ENCODE results near the gene MT1A. TPM values are rescaled to one million over a fixed set of nuclear protein-coding genes. Genes with fewer than 3 reads are reported as not detected.
"Not testable (repeated sequence)": the region's sequence is repeated elsewhere in the genome, so short reads cannot be mapped to it uniquely, and the experiment has no call there.

MT1A gene
- total RNA-seq, 1 donor from 2014 or later: 2.9 TPM

DNA sequence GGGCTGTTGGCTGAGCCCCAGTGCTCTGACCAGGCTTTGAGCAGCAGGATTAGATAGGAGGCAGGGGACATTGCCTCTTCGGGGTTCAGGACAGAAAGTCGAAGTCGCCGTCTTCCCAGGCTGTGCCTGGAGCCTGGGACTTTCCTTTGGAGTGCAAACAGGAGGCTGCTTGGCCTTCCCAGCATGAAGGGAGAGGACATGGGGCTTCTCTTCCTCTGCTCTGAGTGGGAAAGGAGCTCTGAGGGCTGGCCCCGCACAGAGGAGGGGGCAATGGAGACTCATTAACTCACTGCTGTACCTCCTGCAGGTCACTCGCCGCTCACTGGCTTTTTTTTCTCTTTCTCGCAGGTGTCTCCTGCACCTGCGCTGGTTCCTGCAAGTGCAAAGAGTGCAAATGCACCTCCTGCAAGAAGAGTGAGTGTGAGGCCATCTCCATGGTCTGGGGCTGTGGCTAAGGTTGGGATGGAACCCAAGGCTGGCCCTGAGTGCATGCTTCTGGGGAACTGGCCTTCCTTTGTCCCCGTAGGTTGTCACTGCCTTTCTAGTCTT, 19.9 kb downstream of the MT1A start:
- no peak for ATAC-seq

DNA sequence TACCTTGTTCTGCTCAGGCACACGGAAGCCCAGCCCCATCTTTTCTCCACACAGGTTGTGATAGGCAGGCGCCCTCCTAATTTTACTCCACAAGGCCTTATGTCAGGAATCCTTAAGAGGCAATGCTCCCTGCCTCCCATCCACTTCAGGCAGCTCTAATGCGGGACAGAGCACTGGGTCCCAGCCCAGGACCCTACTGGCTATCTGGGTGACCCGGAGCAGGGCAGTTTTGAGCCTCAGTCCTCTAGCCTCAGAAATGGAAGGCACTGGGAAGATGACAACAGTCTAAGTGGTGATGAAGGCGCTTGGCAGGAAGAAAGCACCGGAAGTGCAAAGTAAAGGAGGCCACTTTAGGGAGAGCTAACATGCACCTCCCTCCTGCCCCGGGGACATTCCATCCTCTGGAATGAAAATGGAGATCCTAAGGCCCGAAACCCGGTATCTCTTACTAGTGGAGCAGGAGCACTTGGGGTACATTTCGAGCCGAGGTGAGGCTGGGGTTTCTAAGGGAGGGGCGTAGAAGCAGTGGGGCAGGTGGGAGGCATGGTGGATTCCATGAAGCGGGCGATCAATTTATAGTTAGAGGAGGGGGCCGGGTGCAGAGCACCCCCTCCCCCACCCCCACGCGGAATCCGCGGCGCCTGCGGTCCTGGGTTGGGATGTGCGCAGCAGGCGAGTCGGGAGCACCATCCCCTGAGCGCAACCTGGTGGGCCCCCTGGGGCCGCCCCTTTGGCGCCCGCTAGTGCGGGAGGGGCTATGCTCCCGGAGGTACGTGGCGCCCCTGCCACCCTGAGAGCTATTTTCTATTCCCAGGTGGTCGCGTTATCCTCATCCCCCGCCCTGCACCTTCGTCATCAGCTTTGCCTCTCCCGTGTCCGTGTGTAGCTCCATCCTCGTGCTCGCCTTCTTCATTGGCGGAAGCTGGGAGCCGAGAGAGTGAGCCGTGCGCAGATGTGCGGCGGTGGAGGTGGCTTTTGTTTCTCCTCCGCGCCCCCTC, 24.2 kb downstream of the MT1A start:
- ATAC-seq: no peak

DNA sequence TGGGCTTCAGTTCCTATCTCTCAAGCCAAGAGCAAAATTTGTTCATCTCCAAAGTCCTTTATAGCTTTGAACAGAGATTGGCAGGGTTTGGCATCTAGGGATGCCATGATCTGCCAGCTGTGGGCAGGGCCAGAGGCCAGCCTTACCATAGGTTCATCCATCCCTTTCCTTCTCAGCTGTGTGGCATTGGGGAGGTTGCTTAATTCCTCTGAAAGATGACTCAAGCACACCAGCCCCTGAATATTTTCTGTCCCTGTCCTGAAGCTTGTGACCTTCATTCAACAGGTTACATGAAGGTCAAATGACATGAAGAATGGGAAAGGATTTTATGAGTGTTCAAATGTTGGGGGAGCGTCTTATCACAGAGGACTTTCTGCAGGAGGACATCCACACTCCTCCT, 26.0 kb downstream of the MT1A start:
- no peak for ATAC-seq

DNA sequence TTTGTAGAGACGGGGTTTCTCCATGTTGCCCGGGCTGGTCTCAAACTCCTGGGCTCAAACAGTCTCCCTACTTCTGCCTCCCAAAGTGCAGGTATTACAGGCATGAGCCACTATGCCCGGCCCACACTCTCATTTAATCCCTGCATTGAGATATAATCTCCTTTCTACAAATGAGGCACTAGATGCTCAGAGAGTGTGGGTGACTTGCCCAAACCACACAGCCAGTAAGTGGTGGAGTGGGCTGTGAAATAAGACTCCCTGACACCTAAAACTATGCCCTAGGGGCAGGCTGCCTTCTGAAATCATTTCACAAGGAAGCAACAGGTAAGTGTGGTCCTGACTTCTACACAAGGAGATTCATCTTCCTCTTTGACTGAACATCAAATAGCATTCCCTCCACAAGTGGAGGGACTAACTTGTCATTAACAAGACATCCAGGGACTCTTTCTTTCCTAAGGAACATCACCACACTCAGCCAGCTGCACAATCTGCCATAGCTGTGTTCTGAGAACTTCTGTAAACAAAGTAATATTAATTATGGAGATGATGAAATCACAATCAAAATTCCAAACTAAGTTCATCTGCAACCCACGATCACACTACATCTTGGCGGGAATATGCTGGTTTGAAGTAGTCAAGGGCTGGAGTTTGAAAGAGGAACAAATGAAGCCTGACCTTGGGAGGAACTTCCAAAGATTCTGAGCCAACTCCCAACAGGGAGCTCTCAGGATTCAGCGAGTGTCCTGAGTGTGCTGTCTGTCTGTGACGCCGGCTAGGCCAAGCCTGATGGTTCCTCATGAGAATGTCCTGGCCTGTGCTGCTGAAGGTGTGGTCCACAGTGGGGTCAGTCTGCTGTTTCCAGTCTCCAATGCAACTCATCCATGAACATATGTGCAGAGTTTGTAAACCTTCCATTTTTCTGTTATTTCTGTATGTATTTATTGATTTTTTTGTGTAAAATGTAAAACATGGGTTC, 27.1 kb downstream of the MT1A start:
- ATAC-seq: not testable (repeated sequence)

DNA sequence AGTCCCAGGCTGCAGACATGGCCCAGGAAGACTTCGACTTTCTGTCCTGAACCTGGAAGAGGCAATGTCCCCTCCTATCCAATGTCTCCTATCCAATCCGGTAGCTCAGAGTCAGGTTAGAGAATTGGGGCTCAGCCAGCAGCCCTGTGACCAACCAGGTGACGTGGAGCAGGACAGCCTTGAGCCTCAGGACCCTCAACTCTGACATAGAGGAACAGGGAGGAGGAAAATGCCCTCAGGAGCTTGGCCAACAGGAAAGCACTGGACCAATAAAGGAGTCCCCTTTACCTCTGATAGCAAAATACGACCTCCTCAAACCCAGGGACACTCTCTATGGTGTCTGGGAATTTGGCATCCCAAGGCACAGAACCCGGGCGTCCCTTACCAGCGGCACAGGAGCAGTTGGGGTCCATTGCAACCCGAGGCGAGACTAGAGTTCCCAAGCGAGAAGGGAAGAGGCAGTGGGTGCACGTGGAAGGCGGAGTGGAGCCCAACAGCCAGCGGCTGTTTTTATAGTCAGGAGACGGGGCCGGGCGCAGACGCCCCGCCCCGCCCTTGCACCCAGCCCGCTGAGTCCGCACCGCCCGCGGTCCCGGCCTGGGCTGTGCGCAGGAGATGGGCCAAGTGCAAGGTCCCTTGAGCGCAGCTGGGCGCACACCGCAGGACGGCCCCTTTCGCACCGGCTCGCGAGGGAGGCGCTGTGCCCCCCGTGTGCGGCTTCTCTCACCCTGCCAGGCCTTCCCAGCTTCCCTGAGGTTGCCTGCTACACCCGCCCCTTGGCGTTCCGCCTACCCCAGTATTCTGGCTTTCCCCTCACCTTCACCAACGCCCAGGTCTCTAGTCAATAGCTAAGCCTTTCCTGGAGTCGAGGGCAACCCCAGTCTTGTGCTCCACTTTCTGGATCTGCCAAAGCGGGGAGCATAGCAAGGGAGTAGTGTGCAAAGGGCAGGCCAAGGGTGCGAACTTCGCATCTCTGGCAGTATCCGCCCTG, 29.4 kb downstream of the MT1A start, which contains the start of gene MT1G:
TSS of gene MT1G (minus strand) at position 485 of the 991 bp plus-strand sequence. CDS start at position 413, 72 bp downstream.
- ATAC-seq: peak; percentile 80

DNA sequence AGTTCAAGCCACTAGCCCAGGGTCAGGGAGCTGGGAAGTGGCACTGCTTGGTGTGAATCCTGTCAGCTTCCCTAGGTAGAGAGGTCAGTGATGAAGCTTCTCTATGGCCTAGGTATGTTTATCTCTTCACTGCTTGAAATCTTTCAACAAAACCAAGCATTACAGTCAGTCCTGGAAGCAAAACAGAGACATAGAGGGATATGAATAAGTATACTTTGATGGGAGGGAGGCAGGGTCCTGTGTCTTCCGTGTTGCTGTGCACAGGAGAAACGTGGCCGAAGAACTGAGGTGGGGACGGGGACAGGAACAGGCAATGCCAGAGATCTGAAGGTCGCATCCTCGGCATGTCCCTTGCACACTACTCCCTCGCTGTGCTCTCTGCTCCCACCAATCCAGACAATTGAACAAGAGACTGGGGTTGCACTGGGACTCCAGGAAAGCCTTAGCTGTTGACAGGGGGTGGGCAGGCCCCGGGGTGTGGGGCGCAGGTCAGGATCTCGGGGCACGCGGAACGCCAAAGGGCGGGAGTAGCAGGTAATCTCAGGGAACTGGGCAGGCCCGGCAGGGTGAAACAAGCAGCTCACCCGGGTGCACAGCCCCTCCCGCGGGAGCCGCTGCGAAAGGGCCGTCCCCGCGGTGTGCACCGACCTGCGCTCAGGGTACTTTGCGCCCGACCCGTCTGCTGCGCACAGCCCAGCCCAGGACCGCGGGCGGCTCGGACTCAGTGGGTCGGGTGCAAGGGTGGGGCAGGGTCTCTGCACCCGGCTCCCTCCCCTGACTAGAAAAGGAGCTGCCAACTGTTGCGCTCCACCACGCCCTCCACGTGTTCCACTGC, 30.8 kb downstream of the MT1A start, which contains the start of gene MT1H:
TSS of gene MT1H (plus strand) at position 810 of the 835 bp plus-strand sequence. CDS start 71 bp downstream, outside the sequence.
- peak; percentile 77 for ATAC-seq

DNA sequence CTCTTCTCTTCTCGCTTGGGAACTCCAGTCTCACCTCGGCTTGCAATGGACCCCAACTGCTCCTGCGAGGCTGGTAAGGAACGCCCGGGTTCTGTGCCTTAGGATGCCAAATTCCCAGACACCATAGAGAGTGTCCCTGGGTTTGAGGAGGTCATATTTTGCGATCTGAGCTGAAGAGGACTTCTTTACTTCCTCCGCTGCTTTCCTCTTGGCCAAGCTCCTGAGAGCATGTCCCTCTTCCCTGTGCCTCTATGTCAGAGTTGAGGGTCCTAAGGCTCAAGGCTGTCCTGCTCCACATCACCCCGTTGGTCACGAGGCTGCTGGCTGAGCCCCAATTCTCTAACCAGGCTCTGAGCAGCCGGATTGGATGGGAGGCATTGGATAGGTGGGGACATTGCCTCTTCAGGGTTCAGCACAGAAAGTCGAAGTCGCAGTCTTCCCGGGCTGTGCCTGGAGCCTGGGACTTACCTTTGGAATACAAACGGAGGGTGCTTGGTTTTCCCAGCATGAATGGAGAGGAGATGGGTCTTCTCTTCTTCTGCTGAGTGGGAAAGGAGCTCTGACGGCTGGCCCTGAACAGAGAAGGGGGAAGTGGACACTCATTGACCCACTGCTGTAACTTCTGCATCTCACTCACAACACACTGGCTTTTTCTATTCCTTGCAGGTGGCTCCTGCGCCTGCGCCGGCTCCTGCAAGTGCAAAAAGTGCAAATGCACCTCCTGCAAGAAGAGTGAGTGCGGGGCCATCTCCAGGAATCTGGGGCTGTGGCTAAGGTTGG, 31.6 kb downstream of the MT1A start:
- no peak for ATAC-seq

DNA sequence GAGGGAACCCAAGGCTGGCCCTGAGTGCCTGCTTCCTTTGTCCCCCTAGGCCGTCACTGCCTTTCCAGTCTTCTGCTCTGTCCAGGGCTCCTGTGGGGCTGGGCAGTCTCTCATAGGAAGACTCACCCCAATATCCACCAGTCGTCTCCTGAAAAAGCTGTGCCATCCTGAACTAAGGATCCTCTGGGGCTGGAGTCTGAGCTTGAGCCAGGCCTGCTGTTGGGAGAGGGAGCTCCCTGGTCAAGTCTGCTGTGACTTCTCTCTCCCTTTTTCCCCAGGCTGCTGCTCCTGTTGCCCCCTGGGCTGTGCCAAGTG, 32.1 kb downstream of the MT1A start:
- ATAC-seq: no peak

DNA sequence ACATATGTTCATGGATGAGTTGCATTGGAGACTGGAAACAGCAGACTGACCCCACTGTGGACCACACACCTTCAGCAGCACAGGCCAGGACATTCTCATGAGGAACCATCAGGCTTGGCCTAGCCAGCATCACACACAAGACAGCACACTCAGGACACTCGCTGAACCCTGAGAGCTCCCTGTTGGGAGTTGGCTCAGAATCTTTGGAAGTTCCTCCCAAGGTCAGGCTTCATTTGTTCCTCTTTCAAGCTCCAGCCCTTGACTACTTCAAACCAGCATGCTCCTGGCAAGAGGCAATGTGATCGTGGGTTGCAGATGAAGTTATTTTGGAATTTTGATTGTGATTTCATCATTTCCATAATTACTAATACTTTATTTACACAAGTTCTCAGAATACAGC, 33.2 kb downstream of the MT1A start:
- not testable (repeated sequence) for ATAC-seq

DNA sequence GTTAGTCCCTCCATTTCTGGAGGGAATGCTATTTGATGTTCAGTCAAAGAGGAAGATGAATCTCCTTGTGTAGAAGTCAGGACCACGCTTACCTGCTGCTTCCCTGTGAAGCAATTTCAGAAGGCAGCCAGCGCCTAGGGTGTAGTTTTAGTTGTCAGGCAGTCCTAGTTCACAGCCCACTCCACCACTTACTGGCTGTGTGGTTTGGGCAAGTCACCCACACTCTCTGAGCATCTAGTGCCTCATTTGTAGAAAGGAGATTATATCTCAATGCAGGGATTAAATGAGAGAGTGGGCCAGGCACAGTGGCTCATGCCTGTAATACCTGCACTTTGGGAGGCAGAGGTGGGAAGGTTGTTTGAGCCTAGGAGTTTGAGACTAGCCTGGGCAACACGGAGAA, 33.7 kb downstream of the MT1A start:
- not testable (repeated sequence) for ATAC-seq

DNA sequence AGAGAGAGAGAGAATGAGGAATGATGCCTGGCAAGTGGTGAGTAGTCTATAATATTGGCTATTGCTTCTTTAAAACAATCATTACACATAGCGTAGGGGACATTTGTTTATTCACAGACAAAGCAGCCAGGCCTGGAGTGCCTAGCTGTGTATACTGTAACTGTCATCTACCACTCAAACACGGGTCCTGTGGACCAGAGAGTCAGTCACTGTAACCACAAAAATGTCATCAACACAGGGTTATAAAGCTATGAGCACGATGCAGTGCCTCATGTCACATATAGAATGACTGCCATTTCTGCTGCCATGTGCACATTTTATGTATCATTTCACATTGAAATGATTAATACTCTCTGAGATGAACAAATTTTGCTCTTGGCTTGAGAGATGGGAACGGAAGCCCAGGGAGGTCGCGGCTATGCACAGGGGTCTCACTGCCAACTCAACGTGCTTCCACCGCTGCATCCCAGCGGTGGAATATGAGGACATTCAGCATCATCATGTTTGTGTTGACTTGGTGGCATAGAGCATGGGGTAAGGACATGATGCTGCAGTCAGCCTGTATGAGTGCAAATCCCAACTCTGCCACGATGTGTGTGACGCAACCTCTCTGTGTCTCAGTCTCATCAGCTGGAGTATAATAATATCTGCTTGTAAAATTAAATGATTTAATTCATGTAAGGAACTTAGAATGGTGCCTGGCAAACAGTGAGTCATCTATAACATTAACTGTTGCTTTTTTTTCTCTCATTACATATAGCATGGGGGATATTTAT, 34.5 kb downstream of the MT1A start:
- ATAC-seq: no peak

DNA sequence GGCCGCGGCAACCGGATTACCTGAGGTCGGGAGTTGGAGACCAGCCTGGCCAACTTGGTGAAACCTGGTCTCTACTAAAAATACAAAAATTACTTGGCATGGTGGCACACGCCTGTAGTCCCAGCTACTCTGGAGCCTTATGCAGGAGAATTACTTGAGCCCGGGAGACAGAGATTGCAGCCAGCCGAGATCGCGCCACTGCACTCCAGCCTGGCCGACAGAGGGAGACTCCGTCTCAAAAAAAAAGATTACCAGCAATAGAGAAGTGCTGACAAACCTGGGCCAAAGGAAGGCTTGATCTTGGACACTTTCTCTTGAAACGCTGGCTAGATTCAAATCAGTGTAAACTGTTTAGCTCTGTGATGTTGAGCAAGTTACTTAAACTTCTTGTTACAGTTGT, 35.5 kb downstream of the MT1A start:
- ATAC-seq: no peak

DNA sequence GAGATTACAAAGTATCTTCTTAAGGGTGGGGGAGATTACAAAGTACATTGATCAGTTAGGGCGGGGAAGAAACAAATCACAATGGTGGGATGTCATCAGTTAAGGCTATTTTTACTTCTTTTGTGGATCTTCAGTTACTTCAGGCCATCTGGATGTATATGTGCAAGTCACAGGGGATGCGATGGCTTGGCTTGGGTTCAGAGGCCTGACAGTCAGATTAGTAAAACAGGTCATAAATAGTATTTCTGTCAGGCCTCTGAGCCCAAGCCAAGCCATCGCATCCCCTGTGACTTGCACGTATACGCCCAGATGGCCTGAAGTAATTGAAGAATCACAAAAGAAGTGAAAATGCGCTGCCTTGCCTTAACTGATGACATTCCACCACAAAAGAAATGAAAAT, 36.1 kb downstream of the MT1A start:
- ATAC-seq: not testable (repeated sequence)

DNA sequence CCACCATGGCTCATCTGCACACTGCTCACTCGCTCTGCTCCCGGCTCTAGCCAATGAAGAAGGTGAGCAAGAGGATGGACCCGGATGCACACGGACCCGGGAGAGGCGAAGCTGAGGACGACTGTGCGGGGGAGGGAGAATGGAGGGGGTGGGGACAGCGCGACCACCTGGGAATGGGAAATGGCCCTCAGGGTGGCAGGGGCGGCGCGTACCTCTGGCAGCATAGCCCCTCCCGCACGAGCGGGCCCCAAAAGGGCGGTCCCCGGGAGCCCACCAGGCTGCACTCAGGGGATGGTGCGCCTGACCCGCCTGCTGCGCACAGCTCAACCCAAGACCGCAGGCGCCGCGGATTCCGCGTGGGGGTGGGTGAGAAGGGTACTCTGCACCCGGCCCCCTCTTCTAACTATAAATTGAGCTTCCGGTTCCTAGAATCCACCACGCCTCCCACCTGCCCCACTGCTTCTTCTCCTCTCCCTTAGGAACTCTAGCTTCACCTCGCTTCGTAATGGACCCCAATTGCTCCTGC, 37.3 kb downstream of the MT1A start:
- no peak for ATAC-seq

DNA sequence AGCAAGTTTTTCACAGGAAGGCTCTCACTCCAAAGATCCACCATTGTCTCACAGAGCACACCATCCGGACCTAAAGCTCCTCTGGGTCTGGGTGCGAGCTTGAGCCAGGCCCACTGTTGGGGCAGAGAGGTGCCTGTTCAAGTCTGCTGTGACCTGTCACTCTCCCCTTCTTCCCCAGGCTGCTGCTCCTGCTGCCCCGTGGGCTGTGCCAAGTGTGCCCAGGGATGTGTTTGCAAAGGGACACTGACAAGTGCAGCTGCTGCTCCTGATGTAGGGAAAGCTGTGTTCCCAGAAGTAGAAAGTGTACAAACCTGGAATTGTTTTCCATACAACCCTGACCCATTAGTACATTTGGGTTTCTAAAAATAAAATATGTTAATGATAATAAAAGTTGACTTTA, 39.0 kb downstream of the MT1A start:
- ATAC-seq: no peak

DNA sequence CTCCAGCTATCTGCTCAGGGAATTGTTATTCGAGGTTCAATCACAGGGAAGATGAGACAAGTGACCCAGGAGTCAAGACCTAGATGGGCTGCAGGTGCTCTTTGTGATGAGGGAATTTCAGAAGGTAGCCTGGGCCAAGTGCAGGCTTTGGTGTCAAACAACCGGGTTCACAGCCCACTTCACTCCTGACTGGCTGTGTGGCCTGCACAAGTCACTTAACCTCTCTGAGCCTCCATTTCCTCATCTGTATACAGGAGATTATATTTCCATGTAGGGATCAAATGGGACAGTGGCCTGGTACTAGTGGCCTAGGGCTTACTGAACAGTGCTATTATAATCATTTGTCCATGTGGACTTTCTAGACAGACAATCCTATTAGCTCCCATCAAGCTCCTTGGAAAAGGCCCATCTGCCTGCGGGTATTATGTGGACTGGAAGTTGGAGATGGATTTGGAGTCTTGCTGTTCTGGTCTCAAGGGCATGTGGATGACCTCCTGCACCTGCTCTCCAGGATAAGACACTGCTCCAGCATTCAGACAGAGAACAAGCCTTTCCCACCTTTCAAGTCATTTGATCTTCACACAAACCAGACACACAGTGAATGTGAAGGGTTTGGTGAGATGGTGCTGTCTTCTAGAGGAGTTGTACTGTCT, 40.7 kb downstream of the MT1A start:
- ATAC-seq: no peak

DNA sequence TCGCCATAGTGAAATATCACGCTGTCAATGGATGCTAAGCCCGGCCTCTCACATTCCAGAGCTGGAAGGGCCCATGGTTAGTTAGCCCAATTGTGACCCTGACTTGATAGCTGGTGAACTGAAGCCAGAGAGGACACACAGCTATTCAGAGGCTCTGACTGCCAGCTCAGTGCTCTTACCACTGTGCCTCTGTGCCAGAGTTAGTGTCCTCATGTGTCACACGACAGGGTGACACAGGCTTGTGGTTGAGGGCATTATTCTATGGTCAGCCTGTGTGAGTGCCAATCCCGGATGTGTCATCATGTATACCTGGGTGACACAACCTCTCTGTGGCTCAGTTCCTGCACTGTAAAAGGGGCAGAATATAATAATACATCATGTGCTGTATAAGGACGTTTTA, 41.4 kb downstream of the MT1A start:
- peak; percentile 65 for ATAC-seq

Measured in esophagus mucosa (tissue), 1 donor.